ENCODE results near the gene FBXW8. TPM values are rescaled to one million over a fixed set of nuclear protein-coding genes. Genes with fewer than 3 reads are reported as not detected.

Gene FBXW8
- total RNA-seq, 4 donors from 2014 or later = 8.5 to 14.3 (median 10.6) TPM

DNA sequence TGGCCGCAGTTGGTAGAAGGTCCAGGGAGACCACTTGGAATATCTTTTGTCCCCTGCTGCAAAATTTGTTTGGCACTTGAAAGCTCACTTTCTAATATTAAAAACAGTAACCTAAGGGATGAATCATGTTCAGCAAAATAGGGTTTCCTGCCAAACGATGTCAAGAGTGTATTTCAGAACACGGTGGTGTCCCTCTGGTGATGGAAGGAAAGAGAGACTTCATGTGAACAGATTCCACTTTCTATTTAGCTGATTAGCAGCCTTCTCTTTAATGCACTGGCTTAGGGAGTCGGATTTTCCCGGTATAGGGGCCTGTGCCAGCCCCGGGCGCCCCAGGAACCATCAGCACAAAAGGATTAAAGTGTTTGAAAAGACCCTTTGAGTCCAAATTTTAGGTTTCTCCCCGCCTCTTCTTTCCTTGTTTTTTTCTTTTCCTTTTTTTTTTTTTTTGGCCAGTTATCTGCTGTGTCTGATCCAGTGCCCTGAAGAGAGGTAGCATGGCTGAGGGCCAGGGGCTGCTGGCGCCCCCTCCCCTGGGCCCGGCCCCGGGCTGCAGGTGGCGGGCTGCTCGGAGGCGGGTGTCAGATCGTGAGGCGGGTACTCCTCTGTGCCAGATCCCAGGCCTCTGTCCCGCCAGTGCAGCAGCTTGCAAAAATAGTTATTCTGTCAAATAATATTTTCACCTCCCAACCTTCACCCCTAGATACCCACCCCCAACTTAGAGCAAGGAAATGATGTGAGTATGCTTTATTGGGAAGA, 100.1 kb downstream of the FBXW8 start:
- TF ChIP-seq, protein P1, sequence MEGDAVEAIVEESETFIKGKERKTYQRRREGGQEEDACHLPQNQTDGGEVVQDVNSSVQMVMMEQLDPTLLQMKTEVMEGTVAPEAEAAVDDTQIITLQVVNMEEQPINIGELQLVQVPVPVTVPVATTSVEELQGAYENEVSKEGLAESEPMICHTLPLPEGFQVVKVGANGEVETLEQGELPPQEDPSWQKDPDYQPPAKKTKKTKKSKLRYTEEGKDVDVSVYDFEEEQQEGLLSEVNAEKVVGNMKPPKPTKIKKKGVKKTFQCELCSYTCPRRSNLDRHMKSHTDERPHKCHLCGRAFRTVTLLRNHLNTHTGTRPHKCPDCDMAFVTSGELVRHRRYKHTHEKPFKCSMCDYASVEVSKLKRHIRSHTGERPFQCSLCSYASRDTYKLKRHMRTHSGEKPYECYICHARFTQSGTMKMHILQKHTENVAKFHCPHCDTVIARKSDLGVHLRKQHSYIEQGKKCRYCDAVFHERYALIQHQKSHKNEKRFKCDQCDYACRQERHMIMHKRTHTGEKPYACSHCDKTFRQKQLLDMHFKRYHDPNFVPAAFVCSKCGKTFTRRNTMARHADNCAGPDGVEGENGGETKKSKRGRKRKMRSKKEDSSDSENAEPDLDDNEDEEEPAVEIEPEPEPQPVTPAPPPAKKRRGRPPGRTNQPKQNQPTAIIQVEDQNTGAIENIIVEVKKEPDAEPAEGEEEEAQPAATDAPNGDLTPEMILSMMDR (IDR thresholded peaks at IDR 0.05; ENCODE audit: low read depth) = no peak

DNA sequence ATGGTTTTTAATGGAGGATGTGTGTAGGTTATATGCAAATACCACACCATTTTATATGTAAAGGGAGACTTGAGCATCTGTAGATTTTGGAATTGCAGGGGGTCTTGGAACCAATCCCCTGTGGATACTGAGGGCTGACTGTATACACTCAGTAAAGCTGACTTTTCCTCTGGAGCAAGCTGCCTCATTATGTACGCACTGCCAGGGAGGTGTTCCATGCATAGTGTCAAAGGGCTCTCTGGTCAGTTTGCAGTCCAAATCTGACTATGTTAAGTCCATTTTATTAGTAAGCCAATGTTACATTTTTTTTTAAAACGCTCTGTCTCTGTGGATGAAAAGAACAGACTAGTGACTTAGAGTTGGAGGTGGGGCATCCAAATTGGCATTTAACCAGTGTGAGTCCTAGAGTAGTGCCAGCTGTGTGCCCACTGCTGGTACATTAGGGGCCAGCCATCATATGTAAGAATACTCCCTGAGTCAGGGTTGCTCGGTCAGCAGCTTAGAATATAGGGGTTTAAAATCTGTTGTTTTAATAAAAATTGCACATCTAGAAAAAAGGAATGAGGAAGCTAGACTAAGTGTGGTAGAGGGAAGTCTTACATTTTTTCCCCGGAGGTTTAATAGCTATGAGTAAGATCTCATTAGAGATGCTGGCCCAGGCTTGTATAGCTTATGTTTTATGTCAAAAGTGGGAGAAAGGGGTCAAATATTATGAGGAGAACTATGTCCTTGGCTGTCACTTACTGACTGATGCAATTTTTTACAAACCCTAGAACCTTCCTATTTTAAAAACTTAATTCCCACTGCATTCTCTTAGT, 101.4 kb downstream of the FBXW8 start:
- TF ChIP-seq, protein P1 (IDR thresholded peaks at IDR 0.05; ENCODE audit: low read depth) = no peak

DNA sequence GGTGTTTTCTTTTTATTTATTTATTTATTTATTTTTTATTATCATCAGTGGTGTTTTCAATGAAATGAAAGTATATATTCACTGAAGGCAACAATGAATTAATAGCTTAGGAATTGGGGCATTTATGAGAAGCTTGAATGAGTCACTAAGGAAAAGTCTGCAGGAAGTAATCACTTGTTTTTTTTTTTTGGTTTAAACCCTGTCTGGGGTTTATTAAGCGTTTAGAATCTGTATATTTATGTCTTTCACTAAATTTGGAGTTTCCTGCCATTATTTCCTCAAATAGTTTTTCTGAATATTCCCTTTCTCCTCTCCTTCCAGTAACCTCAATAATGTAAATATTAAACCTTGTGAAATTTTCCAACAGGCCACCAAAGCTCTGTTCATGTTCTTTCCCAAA, 103.0 kb downstream of the FBXW8 start:
- TF ChIP-seq, protein P1 (IDR thresholded peaks at IDR 0.05; ENCODE audit: low read depth) = no peak

DNA sequence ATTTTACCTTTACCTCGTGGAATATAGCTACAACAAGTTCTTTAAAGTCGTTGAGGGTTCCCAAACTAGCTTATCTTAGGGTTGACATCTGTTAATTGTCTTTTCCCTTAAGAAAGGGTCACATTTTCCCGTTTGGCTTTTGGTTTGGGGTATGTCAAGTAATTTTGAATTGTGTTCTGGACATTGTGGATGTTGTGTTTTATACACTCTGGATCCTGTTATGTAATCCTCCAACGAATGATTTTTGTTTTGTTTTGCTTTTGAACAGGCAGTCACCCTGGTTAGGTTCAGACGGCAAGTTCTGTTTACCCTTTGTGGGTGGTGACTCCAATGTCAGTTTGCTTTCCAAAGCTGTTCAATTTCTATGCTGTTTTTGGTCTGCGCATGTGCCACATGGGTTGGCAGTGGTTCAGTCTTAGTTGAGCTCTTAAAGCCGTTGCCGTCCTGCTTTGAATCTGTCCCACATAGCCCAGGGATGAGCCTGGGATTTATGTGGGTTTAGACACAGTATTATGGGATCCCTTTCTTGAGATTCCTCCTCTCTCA, 103.7 kb downstream of the FBXW8 start:
- TF ChIP-seq, protein P1 (IDR thresholded peaks at IDR 0.05; ENCODE audit: low read depth) = no peak

DNA sequence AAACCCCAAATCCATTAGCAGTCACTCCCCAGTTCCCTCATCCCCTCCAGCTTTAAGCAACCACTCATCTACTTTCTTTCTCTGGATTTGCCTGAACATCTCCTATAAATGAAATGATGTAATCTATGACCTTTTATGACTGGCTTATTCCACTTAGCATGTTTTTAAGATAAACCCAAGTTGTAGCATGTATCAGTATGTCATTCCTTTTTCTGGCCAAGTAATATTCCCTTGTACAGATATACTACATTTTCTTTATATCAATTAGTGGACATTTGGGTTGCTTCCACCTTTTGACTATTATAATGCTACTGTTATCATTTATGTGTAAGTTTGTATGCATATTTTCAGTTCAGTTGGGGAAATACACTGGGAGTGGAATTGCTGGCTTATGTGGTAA, 105.1 kb downstream of the FBXW8 start:
- TF ChIP-seq, protein P1 (IDR thresholded peaks at IDR 0.05; ENCODE audit: low read depth) = no peak

DNA sequence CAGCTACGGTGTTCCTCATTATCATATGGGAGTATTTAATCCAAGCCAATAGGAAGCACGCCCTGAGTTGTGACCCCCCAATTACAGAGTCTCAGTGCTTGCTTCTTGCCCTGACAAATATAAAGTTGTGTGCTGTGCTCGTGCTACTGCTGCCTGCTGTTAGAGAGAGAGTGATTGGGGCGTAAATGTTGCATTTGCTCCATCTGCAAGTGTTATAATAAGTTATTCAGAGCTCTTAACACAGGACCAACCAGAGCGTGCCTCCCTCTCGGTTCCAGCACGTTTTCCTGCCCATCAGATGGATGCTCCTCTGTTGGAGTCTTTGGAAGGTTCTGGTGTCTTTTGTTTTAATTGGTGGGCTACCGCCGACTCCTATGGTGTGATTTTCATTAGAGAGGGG, 107.1 kb downstream of the FBXW8 start:
- TF ChIP-seq, protein P1 (IDR thresholded peaks at IDR 0.05; ENCODE audit: low read depth) = no peak

DNA sequence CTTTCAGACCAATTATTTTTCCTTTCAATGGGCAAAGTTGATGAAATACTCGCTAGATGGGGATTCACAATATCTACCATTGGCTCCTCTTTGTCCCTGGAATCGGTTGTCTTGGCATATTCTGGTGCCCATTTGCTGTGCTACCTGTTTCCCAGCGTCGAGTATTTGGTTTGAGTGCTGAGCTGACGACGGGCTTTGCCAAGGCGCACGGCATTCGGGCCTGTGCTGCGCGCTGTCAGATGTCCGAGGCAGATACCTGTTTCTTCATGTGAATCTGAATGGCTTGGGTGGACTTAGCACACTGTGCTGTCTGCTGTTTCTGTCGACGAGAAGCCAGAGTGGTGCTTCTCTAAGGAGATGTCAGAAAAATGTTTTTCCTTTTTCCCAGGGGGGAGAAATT, 107.5 kb downstream of the FBXW8 start:
- TF ChIP-seq, protein P1 (IDR thresholded peaks at IDR 0.05; ENCODE audit: low read depth) = no peak
